ENCODE data around the gene MEGF6. TPM values are rescaled to one million over a fixed set of nuclear protein-coding genes. Genes with fewer than 3 reads are reported as not detected.
A peak's percentile ranks its signal among the peaks of the same experiment; 100 is the strongest.

The MEGF6 gene
- total and polyA plus RNA-seq, 9 donors, result 7.7 to 26.7 (median 15.3) TPM

DNA sequence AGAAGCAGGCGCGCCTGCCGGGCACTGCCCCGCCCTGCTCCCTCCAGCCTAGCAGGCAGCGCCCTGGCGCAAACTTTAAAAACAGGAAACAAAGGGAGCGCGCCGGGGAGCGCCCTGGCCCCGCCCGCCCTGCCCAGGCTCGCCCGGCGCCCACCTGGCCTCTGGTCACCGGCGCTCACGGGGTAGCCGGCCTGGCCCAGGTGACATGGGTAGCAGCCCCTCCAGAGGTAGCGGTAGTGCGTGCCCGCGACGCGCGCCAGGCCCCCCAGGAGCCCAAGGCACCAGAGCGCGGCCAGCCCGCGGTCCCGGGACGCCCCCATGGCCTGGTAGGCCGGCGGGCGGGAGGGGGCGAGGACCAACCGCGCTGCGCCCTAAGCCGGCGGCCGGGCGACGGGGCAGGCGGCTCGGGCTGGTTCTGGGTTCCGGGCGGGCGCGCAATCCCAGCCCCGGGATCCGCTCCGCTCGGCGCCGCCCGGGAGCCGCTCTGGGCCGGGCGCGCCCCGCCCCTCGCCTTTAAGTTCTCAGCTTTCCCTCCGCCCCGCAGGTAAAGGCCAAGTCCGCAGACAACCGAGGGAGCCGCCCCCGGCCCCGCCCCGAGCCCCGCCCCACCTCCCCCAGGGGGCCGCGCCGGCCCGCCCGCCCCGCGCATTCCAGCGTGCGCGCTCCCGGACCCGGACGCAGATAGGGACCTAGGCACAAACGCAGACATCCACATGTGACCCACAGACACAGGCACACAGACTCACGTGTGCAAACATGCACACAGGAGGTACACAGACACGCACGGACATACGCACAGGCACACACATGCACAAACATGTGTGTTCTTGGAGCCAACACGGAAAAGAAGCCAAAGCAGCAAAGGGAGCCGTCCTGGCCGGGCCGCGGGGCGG lies 80.1 kb downstream of the MEGF6 start:
- Histone ChIP-seq H3K27me3 (ENCODE audit: control insufficient read depth, insufficient read depth, low read length) (peaks cover 13% of the 10 kb centered on the region), H3K4me1 (ENCODE audit: control insufficient read depth, insufficient read depth, low read length) (peaks cover 57% of the 10 kb centered on the region), H3K4me3 (ENCODE audit: low read length) (peak overlapping the region; percentile 36), H3K36me3 (ENCODE audit: control insufficient read depth, insufficient read depth, low read length) (no peaks in the 10 kb centered on the region), H3K9me3 (replicated peaks; ENCODE audit: control insufficient read depth, low read depth, low read length) (no peaks in the 10 kb centered on the region), H3K27ac (ENCODE audit: low read length) (no peak overlapping the region)
- WGBS (ENCODE audit: insufficient coverage), result under 1% methylated on average over 71 of the region's 96 CpGs
- DNase-seq, result peak; percentile 82

DNA sequence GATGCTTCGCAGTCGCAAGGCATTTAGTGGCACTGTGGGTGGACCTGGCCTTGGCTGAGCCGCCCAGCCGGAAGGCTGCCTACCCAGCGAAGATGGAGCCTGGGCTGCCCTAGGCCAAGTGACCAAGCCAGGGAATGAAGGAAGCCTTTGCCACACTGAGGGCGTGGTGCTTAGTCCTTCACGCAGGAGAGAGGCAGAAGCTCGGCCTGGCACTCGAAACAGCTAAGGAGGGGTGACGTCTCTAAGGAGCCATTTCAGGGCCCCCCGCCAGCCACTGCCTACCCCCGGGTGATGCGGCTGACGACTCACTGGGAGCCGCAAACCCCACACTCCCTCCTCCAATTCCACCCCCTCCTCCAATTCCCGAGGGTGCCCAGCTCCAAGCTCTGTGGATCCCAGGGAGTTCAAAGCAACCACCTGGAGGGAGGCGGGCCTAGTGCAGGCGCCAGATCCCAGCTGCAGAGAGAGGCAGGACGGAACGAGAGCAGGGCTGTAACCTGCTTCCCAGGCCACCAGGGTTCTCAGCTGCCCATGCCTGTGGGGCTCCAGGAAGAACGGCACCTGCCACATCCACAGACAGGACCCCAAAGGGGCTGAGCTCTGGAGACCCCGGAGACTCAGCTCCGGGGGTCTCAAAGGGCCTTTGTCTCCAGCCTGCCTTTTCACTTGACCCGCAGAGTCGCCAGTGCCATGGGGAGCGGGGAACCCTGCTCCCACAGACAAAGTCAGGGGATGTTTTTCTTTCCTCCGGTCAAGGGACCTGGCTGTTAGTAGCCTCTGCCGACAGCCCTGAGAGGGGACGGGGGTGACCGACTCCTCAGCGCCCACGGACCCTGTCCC lies 81.0 kb downstream of the MEGF6 start:
- Histone ChIP-seq H3K27ac (ENCODE audit: low read length) (peak overlapping the region; percentile 20), H3K36me3 (ENCODE audit: control insufficient read depth, insufficient read depth, low read length) (no peaks in the 10 kb centered on the region), H3K4me1 (ENCODE audit: control insufficient read depth, insufficient read depth, low read length) (peaks cover 64% of the 10 kb centered on the region), H3K27me3 (ENCODE audit: control insufficient read depth, insufficient read depth, low read length) (peaks cover 13% of the 10 kb centered on the region), H3K9me3 (replicated peaks; ENCODE audit: control insufficient read depth, low read depth, low read length) (no peaks in the 10 kb centered on the region), H3K4me3 (ENCODE audit: low read length) (peak overlapping the region; percentile 36)
- no peak for DNase-seq
- 29% methylated on average over 27 of the region's 32 CpGs for WGBS (ENCODE audit: insufficient coverage)

DNA sequence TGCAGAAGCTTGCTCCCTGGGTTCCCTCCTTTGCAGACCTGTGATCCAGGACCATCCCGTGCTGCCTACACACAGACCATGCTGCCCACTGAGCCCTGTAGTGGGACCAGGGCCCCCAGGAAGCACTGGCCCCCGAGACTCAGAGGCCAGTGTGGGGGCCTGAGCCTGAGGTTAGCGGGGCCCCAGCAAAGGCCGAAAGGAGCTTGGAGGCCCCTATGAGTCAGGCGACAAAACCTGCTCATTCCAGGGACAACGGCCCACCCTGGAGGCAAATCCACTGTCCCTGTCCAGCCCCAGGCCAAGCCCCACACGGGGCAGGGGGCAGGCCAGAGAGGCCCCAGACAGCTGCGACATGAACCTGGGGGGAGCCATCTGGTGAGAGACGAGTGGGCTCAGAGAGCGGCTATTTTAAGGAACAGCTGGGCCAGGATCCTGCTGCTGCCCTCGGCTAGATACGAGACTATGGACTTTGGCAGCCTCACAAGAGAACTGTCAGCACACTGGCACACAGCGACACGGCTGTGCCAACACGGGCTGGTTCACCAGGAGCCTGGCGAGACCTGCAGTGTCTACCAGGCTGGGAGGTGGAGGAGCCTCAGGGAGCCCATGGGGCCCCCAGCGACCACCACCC lies 82.1 kb downstream of the MEGF6 start:
- no peaks in the 10 kb centered on the region for H3K36me3 ChIP-seq (ENCODE audit: control insufficient read depth, insufficient read depth, low read length)
- WGBS (ENCODE audit: insufficient coverage), result 47% methylated on average over 16 of the region's 17 CpGs
- no peaks in the 10 kb centered on the region for H3K9me3 ChIP-seq (replicated peaks; ENCODE audit: control insufficient read depth, low read depth, low read length)
- H3K4me1 ChIP-seq (ENCODE audit: control insufficient read depth, insufficient read depth, low read length), result peaks cover 65% of the 10 kb centered on the region
- H3K27me3 ChIP-seq (ENCODE audit: control insufficient read depth, insufficient read depth, low read length), result peaks cover 15% of the 10 kb centered on the region
- DNase-seq, result peak; percentile 88
- peak overlapping the region; percentile 20 for H3K27ac ChIP-seq (ENCODE audit: low read length)
- no peak overlapping the region for H3K4me3 ChIP-seq (ENCODE audit: low read length)

DNA sequence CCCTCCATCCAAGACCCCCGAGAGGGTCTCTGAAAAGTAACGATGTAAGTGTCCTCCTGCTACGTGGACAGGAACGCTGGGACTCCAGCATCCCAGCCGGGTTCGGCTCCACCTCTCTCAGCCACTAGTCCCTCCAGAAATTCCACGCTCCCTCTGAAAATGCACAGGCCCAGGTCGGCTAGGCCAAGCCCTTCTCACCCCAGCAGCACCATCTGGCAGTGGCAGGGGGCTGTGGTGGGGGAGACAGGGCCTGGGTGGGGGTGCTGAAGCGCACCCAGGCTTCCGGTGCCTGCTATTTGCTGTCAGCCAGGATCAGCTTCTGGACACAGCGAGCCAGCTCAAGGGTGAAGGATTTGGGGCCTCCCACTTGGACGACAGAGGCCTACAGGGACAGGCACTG lies 83.5 kb downstream of the MEGF6 start:
- Histone ChIP-seq H3K36me3 (ENCODE audit: control insufficient read depth, insufficient read depth, low read length) (no peaks in the 10 kb centered on the region), H3K9me3 (replicated peaks; ENCODE audit: control insufficient read depth, low read depth, low read length) (no peaks in the 10 kb centered on the region), H3K4me1 (ENCODE audit: control insufficient read depth, insufficient read depth, low read length) (peaks cover 71% of the 10 kb centered on the region), H3K4me3 (ENCODE audit: low read length) (no peak overlapping the region), H3K27me3 (ENCODE audit: control insufficient read depth, insufficient read depth, low read length) (peaks cover 15% of the 10 kb centered on the region), H3K27ac (ENCODE audit: low read length) (no peak overlapping the region)
- DNase-seq, result no peak
- 60% methylated on average over 9 of the region's 12 CpGs for WGBS (ENCODE audit: insufficient coverage)

DNA sequence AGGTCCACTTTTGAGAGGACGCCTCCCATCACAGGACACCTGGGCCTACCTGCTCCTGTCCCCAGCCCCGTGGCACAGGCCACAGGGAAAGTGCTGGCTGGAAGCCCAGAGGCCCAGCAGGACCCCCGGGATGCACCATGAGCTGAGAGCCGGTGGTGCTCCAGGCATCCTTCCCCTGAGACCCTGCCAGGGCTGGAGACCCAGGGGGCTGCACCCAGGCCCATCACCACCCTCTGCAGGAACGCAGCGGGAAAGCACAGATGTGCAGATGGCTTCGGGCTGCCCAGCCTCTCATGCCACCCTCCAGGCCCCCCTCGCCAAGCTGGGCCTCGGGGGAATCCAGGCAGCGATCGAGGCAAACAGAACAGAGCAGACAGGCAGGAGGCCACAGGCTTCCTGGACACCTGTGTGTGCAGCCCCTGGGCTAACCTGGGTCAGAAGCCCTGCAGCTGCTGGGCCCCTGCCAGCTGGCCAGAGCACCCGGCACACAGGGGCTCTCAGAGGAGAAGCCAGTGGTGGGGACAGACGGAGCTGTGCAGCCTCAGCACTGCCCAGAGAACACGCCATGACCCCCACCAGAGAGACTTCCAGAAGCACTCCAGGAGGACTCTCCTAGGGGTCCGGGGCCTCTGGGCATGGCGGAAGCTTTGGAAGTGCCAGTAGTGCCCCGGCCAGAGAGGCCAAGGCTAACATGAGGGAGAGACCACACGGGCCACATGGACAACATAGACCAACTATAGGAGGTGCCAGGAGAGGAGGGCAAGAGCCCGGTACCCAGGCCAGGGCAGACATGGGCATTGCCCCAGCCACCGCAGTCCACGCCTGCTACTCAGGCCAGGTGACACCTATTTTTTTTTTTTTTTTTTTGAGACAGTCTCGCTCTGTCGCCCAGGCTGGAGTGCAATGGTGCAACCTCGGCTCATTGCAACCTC lies 85.5 kb downstream of the MEGF6 start:
- 73% methylated on average over 21 of the region's 24 CpGs for WGBS (ENCODE audit: insufficient coverage)
- no peak overlapping the region for H3K27ac ChIP-seq (ENCODE audit: low read length)
- no peak for DNase-seq
- peaks cover 67% of the 10 kb centered on the region for H3K4me1 ChIP-seq (ENCODE audit: control insufficient read depth, insufficient read depth, low read length)
- H3K9me3 ChIP-seq (replicated peaks; ENCODE audit: control insufficient read depth, low read depth, low read length), result no peaks in the 10 kb centered on the region
- H3K4me3 ChIP-seq (ENCODE audit: low read length), result no peak overlapping the region
- no peaks in the 10 kb centered on the region for H3K36me3 ChIP-seq (ENCODE audit: control insufficient read depth, insufficient read depth, low read length)
- peaks cover 15% of the 10 kb centered on the region for H3K27me3 ChIP-seq (ENCODE audit: control insufficient read depth, insufficient read depth, low read length)

DNA sequence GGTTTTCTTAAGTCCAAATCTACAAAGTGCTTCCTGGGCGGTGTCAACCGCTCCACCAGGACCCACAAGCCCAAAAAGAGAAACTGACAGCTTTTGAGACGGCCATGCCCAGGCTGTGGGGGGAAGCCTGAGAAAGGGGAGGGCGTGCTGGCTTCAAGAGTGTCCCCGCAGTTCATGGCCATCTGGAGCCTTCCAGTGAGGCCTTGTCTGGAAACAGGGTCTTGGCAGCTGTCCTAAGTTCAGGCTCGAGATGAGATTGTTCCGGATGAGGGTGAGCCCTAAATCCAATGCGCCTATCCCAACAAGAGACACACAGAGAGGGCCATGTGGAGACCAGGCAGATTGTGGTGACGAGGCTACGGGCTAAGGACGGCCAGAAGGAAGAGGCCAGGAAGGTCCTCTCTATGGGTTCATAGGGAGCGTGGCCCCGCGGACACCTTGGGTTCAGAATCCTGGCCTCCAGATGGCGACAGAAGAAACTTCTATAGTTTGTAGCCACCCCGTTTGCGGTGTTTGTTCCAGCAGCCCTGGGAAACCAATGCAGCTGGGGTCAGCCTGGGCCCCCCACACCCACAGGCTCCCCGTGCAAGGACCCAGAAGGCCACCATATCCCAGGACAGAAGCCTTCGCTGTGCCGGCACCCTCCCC lies 86.6 kb downstream of the MEGF6 start:
- Histone ChIP-seq H3K4me1 (ENCODE audit: control insufficient read depth, insufficient read depth, low read length) (peaks cover 55% of the 10 kb centered on the region), H3K27me3 (ENCODE audit: control insufficient read depth, insufficient read depth, low read length) (peaks cover 5% of the 10 kb centered on the region), H3K36me3 (ENCODE audit: control insufficient read depth, insufficient read depth, low read length) (no peaks in the 10 kb centered on the region), H3K4me3 (ENCODE audit: low read length) (no peak overlapping the region), H3K9me3 (replicated peaks; ENCODE audit: control insufficient read depth, low read depth, low read length) (no peaks in the 10 kb centered on the region), H3K27ac (ENCODE audit: low read length) (no peak overlapping the region)
- no peak for DNase-seq
- WGBS (ENCODE audit: insufficient coverage), result 80% methylated on average over 15 of the region's 20 CpGs

DNA sequence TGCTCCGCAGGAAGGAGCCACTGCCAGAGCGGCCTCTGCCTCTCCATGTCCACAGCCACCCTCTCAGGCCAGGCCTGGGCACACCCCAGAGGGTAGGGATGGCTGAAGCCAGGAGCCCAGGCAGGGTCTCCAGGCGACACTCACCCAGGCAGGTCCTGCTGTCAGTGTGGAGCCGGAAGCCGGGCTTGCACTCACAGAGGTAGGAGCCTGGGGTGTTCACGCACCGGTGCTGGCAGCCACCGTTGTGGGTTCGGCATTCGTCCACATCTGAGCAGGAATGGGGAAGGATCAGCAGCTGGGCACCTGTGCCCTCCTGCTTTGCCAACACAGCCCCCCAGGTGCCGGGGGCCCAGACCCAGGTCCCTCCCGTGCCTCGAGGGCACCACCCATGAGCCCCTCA lies 87.3 kb downstream of the MEGF6 start:
- peaks cover 54% of the 10 kb centered on the region for H3K4me1 ChIP-seq (ENCODE audit: control insufficient read depth, insufficient read depth, low read length)

DNA sequence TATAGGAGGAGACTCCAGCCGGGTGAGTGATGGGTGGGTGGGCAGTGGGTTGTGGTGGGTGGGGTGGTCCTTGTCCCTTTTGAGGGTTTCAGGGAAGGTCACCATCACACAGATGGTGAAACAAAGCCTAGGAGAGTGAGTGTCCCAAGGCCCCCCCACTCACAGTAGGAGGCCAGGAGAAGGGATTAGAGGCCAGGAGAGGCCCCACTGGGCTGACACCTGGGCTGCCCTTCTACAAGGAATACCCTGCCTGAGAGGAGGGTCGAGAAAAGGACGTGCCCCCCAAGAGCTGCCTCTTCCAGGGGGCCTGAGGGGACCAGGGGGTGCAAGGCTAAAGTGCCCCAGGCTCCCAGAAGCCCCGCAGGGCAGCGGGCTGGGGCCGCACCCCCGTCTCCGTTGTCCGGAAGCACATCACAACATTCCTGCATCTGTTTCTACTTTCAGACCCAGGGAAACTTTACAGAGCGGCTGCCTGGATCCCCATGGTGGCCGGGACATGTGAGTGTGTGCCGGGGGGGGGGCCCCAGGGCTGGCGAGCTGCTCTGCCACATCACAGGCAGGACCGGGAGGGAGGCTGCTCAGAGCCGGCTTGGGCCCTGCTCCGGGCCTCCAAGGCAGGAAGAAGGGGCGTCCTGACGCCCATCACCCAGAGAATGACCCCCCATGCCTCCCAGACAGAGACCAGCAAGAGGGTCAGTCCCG lies 88.6 kb downstream of the MEGF6 start:
- Histone ChIP-seq H3K9me3 (replicated peaks; ENCODE audit: control insufficient read depth, low read depth, low read length) (no peaks in the 10 kb centered on the region), H3K36me3 (ENCODE audit: control insufficient read depth, insufficient read depth, low read length) (no peaks in the 10 kb centered on the region), H3K4me3 (ENCODE audit: low read length) (no peak overlapping the region), H3K27ac (ENCODE audit: low read length) (no peak overlapping the region), H3K27me3 (ENCODE audit: control insufficient read depth, insufficient read depth, low read length) (peaks cover 2% of the 10 kb centered on the region), H3K4me1 (ENCODE audit: control insufficient read depth, insufficient read depth, low read length) (peaks cover 48% of the 10 kb centered on the region)
- peak; percentile 77 for DNase-seq
- WGBS (ENCODE audit: insufficient coverage), result 34% methylated on average over 6 of the region's 19 CpGs

More for the DNA sequence above, 87.3 kb downstream of the MEGF6 start:
- 84% methylated on average over 11 of the region's 13 CpGs for WGBS (ENCODE audit: insufficient coverage)
- H3K4me3 ChIP-seq (ENCODE audit: low read length), result no peak overlapping the region
- no peaks in the 10 kb centered on the region for H3K36me3 ChIP-seq (ENCODE audit: control insufficient read depth, insufficient read depth, low read length)
- H3K9me3 ChIP-seq (replicated peaks; ENCODE audit: control insufficient read depth, low read depth, low read length), result no peaks in the 10 kb centered on the region
- H3K27me3 ChIP-seq (ENCODE audit: control insufficient read depth, insufficient read depth, low read length), result peaks cover 2% of the 10 kb centered on the region
- no peak for DNase-seq
- no peak overlapping the region for H3K27ac ChIP-seq (ENCODE audit: low read length)
